WI38 (cell line): ENCODE data around the gene KNDC1.

Source experiments
- H3K4me3 ChIP-seq: 2 replicates; pipeline ENCODE4 v1.5.1; 2011; ENCODE audit warnings: low read depth, mild to moderate bottlenecking, control low read depth, low read length
- TF ChIP-seq, protein P1 (sequence below): IDR thresholded peaks from 2 replicates; pipeline ENCODE4 v1.5.1; 2012; ENCODE audit warnings: low read depth, mild to moderate bottlenecking, control low read depth, low read length

The KNDC1 gene

DNA sequence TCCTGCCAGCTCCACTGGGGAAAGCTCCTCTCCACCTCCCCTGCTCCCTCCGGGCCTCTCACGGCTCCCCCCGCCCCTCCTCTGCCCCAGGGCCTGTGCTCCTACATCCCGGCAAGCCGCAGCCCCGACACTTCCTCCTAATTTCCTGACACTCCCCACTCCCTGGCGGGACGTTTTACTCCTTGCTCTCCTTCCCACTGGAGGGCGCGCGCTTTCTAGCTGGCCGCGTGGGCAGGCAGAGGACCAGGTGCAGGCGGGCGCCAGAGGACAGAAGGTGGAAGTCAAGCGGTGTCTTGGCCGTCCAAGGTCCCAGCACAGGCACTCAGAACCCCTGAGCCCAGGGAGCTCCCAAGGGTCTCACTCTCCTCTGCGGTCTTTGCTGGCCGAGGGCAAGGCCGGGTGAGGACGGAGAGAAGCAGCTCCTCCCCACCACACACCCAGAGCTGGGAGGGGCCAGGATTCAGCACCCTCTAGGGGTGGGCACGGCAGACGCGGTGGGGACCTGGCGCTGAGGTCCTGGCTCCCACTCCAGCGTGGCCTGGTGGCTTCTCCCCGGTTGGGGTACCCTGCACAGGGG lies 97.6 kb downstream of the KNDC1 start:
- H3K4me3 ChIP-seq = no peak overlapping the region
- TF ChIP-seq, protein P1, sequence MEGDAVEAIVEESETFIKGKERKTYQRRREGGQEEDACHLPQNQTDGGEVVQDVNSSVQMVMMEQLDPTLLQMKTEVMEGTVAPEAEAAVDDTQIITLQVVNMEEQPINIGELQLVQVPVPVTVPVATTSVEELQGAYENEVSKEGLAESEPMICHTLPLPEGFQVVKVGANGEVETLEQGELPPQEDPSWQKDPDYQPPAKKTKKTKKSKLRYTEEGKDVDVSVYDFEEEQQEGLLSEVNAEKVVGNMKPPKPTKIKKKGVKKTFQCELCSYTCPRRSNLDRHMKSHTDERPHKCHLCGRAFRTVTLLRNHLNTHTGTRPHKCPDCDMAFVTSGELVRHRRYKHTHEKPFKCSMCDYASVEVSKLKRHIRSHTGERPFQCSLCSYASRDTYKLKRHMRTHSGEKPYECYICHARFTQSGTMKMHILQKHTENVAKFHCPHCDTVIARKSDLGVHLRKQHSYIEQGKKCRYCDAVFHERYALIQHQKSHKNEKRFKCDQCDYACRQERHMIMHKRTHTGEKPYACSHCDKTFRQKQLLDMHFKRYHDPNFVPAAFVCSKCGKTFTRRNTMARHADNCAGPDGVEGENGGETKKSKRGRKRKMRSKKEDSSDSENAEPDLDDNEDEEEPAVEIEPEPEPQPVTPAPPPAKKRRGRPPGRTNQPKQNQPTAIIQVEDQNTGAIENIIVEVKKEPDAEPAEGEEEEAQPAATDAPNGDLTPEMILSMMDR = no peak

DNA sequence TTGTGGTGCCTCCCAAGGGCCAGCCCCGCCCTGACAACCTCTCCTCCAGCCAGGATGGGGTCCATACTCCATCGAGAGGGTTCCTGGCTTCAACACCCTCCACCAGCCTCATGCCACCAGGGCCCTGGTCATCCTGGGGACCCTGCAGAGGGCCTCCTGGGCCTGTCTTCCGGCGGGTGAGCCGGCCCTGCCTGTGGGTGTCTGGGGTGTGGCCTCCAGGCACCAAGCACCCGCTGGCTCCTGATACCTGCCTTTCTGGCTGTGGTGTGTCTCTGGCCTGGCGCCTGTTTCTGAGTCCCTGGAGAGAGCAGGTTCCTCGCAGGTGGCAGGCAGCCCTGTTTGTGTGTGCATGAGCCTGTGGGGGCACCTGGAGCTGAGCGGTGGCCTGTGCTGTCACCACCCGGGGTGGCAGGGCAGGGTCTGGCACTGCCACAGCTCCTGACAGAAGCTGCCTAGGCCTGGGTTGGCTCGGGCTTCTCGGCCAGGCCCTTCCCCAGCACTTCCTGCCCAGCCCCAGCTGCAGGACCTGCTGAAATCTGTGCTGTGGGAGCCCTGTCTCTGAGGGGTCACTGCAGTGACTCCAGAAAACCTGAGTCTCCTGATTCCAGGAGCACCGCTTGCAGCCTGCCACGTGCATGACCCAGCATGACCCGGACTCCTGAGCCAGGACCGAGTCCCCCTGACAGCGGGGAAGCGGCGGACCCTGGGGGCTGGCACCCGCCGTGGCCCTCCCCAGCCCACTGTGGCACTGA lies 98.2 kb downstream of the KNDC1 start:
- no peak overlapping the region for H3K4me3 ChIP-seq
- TF ChIP-seq, protein P1 = no peak

DNA sequence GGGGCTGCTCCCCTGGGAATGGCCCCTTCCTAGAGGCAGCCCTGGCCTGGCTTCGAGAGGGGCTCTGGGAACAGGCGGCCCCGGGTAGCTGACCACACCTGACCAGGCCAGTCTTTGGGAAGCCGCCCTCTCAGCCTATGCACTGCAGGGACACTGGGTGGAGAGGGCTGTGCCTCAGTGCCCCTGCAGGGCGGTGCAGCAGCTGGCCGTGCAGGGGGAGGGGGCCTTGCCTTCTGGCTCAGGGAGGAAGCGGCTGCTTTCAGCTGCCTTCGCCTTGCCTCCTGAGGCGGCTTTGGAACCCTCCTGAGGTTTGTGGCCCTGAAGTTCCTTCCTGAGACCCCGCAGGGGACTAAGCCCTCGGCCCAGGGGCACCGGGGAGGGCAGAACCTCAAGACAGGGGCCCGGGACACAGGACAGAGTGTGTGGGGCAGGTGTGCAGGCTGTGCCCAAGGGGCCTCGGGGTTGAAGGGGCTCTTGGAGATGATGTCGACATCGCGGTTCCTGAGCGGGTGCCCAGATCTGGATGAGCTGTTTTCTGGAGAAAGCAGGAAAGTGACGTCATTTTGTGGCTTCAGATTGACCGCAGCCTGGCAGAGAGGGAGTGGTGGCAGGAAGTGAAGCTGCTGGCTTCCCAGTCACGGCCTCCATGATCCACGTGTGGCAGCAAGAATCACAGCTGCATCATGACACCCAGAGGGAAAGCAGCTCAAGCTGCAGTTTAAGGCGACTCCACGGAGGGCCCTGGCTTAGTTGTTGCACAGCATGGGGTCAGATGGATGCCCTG lies 99.0 kb downstream of the KNDC1 start:
- TF ChIP-seq, protein P1 = no peak
- H3K4me3 ChIP-seq = no peak overlapping the region

DNA sequence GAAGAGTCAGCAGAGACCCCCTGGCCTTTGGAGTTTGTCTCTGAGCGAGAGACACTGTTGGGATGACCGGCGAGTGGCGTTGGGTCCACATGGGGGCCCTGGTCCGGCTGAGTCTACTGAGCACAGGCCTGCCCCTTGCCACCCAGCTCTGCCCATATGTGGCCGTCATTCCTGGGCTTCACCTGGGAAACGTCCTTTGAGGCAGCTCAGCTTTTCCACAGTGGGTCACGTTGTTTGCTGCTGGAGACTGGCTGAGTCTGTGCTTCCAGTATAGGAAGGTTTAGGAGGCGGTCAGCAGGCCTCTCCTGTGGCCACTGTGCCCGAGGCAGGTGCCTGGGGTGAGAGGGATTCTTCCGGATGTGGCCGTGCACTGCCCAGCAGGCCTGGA lies 99.6 kb downstream of the KNDC1 start:
- TF ChIP-seq, protein P1 = no peak

DNA sequence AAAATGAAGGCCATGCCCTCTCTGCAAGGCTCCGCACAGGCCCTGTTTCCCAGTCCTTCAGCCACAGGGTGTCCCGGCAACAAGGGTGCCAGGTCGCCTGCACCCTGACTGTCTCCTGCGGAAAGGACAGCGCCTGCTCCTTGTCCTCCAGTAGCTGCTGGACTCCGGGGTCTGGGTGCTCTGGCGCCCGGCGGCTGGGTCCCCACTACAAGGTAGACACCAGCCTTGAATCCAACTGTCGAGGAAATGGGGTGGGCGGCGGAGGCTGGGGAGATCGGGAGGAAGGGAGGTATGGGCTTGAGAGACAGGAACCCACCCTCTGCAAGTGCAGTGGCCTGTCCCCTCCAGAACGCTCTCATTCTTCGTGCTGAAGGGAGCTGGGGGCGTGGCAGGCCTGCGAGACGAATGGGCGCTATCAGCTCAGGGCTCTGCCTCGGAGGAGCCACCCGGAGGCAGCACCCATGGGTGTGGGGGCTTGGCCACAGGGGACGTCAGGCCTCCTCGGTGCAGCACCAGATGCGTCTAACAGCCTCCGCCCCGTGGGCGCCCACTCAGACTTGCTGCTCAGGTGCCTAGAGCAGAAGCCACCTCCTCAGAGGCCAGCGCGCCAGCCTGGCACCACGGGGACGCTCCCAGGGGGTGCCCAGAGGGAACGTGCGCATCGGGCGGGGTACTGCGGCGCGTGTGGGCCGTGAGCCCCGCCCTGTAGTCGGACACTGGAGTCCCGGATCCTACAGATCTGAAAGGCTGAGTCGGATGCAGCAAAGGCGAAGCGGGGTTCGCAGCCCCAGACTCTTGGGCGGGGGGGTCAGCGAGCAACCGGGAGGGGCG lies 101.1 kb downstream of the KNDC1 start:
- H3K4me3 ChIP-seq = peak overlapping the region; percentile 53
- TF ChIP-seq, protein P1 = no peak

More for the DNA sequence above, 99.6 kb downstream of the KNDC1 start:
- H3K4me3 ChIP-seq = no peak overlapping the region

DNA sequence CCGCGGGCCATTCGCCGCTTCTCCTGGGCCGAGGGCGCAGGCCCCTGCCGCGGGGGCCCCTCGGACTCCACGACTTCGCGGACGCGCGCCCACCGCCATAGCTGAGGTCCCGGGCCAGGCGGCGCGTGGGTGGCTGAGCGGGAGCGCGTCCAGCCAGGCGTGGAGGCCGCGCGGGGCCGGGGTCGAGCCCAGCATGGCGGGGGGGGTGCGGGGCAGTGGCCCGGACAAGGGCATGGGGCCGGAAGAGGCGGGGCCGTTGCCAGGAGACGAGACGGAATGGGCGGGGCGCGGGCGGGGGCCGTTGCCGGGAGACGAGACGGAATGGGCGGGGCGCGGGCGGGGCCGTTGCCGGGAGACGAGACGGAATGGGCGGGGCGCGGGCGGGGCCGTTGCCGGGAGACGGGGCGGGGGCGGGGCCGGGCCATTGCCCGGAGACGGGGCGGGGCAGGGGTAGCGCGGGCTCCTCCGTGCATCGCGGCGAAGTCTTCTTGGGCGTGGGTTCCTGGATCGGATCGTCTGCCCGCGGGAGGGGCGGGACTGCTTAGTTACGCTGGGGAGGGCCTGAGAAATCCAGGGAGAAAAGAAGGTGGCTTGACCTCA lies 101.8 kb downstream of the KNDC1 start:
- H3K4me3 ChIP-seq = peak overlapping the region; percentile 53
- TF ChIP-seq, protein P1 = no peak
